GM19468 (cell line): ENCODE measurements around the gene SLC25A41.
A peak's percentile ranks its signal among the peaks of the same experiment; 100 is the strongest.

Experiments
- ATAC-seq: cut with Tn5 transposase; IDR thresholded peaks from one replicate; pipeline ENCODE4 v1.9.1; 2021; ENCODE audit warnings: mild to moderate bottlenecking, moderate library complexity, moderate number of reproducible peaks; ENCODE audit not compliant: unreplicated experiment; ENCODE audit errors: extremely low read depth

SLC25A41 gene

DNA sequence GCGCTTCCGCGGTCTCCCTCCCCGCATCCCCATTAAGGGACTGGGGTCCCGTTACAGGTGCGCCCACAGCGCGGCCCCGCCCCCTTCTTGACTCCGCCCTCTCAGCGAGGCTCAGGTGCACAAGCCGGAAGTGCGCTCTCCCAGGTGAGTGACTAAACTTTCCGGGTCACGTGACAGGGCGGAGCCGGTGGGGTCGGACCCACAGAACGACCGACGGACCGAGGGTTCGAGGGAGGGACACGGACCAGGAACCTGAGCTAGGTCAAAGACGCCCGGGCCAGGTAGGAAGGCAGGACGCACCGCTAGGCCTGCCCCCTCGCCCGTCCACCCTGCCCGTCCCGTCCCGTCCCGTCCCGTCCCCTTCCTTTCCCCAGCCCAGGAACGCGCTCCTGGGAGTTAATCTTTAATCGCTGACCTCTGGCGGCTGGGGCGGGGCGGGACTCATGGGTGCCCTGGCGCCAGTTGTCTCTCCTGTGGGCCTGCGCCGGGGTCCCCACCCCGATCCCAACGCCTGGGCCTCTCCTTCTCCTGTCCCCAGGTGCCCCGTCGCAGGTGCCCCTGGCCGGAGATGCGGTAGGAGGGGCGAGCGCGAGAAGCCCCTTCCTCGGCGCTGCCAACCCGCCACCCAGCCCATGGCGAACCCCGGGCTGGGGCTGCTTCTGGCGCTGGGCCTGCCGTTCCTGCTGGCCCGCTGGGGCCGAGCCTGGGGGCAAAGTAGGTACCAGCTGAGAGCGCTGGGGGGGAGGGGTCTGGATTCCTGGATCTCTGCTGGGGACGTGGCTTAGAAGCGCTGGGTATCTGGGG, 30.7 kb upstream of the SLC25A41 start, which contains the start of gene CRB3:
Gene CRB3 (plus strand): TSS at position 202 of the 804 bp plus-strand sequence. CDS start 431 bp downstream, at position 633.
- ATAC-seq: no peak

DNA sequence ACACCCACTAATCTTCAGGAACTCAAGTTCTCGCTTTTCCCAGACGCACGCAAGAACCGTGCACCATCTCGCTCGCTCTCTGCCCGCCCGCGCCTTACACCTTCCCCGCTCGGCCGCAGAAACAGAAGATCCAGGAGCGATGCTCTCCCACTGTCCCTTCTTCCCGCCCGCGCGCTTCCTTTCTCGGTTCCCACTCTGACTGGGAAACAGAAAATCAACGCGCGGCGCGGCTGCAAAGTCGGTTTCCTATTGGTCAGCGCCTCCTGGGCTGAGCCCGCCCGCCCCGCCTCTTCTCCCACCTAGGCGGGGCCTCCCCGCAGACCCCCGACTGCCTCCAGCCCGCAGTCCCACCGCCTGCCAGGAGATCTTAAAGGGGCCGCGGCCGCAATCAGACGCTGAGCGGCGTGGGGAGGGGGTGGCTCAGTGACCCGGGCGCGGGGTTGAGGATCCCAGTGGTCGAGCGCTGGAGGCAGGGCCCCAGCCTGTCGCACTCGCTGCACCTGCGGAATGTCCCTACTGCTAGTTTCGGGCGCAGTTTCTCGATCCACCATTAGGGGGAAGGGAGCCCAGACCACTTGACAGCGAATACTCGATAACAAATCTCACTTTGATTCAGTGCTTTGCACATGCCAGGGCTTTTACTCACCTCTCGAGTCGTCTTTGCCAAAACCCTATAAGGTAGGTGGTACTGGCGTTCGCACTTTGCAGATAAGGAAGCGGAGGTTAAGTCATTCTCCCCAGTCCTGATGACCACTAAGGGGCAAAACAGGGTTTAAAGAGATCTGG, 26.7 kb upstream of the SLC25A41 start:
- peak; percentile 35 for ATAC-seq

- ATAC-seq: peak; percentile 9
These were observed 25.9 kb upstream of the SLC25A41 start, which contains the start of gene SLC25A23 for GRCh38 chr19:6459262-6460098. TSS of gene SLC25A23 (minus strand) at chr19:6459792. CDS start at chr19:6459628, 164 bp downstream.

GRCh38 chr19:6458695-6459261, 25.2 kb upstream of the SLC25A41 start:
- ATAC-seq: no peak

DNA sequence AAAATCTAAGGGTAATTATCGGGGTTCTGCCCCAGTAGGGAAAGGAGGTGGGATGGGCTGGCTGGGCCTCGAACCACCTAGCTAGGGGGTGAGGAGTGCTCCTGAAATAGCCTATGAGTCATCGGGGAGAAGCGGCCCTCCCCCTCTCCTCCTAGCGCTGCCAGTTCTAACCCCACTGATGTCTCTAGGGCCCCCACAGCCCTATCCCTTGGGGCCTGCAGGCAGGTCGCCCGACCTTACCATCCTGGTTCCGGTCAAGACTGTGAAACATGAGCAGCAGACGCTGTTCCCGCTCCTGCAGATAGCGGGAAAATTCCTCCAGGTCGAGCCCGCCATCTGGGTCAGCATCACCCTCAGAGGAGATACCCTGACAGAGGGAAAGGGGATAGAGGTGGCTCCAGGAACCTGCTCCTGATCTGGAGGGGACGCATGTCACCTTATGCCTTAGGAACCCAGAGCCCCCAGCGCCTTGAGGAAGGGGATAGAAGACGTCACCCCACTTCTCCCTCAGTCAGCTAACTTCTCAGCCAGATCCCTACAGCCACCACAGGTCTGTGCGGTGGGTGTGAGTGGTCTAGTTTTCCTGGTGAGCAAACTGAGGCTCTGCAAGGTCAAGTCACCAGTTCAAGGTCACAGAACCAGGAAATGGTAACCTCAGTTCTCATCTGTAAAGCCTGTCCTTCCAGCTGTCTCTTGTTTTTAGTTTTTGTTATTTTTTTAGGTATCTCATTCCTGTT, 24.6 kb upstream of the SLC25A41 start:
- no peak for ATAC-seq

- ATAC-seq: no peak
These were observed 22.4 kb upstream of the SLC25A41 start for GRCh38 chr19:6455924-6456323.

DNA sequence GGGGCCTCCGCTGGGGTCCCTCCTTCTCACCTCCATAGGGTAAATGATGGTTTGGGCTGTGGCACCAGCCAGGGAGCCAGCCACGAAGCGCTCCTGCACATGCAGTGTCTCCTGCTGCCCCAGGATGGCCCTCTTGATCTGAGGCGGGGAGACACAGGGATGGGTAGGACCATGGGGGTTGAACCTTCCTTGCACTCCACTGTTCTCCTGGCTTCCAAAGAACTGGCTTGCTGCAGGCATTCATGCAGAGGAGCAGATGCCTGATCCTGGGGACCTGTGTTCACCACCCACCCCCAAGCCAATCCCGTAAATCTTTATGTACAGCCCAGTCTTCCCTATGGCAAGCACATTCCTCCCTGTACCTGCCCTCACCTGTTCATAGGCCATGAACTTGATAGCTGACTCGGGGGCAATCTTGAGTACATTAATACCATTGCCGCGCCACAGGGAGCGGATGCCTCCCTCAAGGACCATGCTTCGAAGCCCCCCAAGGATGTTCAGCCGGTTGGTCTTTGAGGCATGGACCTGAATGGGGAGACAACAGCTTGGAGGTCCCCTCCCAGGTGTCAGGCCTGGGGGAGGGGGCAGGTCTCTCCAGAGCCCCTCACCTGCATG, 20.5 kb upstream of the SLC25A41 start:
- no peak for ATAC-seq

DNA sequence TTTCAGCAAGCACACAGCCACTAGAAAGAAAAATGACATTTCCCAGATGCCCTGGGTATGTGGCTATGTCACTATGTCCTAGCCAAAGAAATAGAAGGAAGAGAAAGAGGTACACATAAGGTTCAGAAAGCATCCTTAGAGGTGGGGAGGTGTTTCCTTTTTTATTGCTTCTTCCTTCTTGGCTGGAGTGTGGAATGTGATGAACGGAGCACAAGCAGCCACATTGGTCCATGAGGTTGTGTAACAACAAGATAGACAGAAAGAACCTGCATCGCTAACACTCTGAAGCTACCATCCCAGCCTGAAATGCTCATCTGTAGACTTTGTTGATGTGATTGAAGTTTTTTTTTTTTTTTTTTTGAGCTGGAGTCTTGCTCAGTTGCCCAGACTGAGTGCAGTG, 19.3 kb upstream of the SLC25A41 start:
- no peak for ATAC-seq

DNA sequence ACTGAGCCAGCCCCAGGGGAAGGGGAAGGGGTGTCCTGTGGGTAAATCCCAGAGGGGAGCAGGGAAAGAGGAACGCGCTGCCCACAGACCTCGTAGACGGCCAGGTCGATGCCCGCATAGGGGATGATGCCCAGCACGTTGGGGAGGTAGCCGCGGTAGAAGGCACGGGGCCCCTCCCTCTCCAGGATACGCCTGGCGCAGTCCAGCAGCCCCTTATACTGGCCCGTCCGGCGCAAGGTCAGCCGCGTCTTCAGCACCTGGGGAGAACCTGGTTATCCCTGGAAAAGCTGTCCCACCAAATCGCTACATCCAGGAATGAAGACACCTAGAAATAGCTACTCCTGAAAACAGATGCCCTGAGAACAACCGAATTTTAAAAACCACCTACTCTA, 18.7 kb upstream of the SLC25A41 start:
- ATAC-seq: no peak

DNA sequence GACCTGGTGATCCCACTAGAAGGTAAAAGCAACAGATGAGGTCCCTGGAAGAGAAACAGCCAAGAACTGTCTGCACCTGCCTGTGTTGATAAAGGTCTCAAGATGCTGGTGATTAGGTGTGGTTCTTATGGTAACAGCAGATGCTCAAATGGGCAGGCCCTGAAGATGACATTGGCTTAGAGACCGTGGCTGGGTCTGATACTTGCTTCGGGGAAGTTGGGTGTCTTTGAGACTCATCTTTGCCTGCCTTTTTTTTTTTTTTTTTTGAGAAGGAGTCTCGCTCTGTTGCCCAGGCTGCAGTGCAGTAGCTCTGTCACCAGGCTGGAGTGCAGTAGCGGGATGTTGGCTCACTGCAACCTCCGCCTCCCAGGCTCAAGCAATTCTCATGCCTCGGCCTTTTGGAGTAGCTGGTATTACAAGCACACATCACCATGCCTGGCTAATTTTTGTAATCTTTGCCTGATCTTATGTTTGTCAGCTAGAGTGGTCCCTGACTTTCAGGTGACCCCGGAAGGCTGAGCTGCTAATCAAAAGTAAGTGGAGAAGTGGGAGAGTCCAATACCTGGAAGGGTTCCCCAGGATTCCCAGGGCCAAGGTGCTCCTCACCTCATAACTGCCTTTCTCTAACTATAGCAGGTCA, 18.1 kb upstream of the SLC25A41 start:
- ATAC-seq: no peak

- ATAC-seq: no peak
These were observed 16.6 kb upstream of the SLC25A41 start for GRCh38 chr19:6450166-6450565.

DNA sequence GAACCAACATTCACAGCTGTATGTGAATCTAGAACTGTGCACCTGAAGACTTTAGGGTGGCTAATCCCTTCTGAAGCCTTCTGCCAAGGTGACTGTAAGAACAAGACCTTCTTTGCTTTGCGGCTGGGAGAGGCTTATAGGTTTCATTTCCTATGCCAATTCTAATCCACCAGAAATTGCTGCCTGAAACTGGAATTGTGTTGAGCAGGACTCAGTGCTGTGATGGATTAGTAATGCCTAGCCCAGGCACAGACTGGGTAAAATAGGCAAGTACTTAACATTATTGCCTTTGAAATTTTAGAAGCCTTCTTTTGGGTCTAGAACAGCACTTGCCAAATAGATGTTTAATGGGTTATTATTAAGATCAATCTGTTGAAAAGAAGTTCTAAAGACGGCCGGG, 14.5 kb upstream of the SLC25A41 start:
- ATAC-seq: no peak

GRCh38 chr19:6446452-6446851, 12.9 kb upstream of the SLC25A41 start:
- ATAC-seq: no peak

DNA sequence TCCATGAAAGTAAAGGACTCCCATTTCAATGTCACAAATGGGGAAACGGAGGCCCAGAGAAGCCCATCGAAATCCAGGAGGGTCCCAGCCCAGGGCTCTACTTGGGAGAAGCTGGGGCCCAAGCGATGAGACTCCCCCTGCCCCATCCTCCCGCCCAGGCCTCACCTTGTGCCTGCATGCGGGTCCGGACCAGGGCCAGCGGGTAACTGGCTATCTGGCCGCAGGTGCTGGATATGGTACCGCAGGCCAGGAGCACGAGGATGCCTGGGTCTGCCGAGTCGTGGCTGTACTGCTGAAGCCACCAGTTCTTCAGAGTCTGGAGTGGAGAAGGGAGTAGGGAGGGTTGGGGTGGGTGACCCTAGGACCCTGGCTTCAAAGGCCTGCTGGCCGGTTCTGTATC, 10.4 kb upstream of the SLC25A41 start:
- ATAC-seq: no peak

GRCh38 chr19:6442087-6442688, 8.6 kb upstream of the SLC25A41 start:
- ATAC-seq: no peak

DNA sequence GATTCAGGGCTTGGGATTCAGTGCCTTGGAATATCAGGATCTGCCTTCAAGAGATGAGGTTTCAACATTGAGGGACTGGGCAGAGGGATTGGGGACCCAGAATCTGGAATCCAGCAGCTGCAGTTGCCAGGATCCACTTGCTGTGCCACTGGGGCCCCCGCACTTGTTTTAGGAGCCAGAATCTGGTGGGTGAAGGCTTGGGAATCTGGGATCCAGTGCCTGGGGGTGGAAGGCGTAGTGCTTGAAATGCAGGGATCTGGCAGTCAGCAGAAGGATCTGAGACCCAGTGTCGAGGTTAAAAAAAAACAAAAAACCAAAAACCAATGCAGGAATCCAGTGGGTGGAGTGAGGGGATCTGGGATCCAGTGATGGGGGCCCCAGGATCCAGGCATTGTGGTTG, 7.3 kb upstream of the SLC25A41 start:
- ATAC-seq: no peak

DNA sequence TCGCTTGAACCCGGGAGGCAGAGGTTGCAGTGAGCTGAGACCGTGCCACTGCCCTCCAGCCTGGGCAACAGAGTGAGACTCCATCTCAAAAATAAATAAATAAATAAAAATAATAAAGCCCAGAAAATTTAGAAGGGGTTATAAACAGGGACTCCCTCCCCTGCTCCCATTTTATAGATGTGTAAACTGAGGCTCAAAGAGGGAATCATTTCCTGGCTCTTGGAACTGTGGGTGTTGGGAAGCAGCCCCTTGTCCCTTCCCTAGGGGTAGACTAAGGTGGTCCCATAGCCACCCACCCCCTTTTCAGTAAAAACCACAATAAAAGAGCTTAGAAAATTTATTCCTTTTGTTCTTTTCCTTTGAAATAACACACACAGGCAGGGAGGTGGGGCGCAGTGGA, 6.2 kb upstream of the SLC25A41 start:
- ATAC-seq: no peak

GRCh38 chr19:6433165-6433564, 398 bp downstream of the SLC25A41 start:
- no peak for ATAC-seq
